Measurements from ENCODE around the gene JAKMIP3. TPM values are rescaled to one million over a fixed set of nuclear protein-coding genes. Genes with fewer than 3 reads are reported as not detected.

Gene JAKMIP3
- polyA plus RNA-seq, 2 donors: 0.09 to 0.12 TPM

DNA sequence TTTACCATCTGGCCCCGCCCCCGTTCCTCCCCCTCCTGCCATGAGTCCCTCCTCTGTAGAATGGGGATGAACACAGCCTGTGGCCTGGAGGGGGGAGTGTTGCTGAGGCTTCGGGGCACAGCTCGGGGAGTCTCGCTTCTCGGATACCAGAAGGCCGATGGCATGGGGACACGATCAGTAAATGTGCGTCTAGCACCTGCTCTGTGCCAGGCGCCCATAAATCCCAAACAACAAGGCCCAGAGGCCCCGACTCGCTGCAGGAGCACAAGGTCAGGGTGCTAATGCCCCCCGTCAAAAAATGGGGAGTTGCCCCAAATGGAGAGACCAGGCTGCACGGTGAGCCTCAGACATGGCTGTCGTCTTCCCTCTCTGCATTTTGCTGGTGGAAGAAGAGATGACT, 40.7 kb downstream of the JAKMIP3 start:
- Histone ChIP-seq H3K27me3 (ENCODE audit: control insufficient read depth in 1 of 2, insufficient read depth in 2 of 2, low read length in 2 of 2) (no peaks in the 10 kb centered on the region), H3K4me1 (ENCODE audit: control insufficient read depth in 2 of 2, insufficient read depth in 2 of 2, low read length in 1 of 2) (no peaks in the 10 kb centered on the region), H3K9me3 (ENCODE audit: control insufficient read depth in 2 of 2, insufficient read depth in 1 of 2, low read depth in 1 of 2, low read length in 1 of 2) (no peaks in the 10 kb centered on the region), H3K4me3 (ENCODE audit: low read depth in 1 of 2, low read length in 2 of 2) (no peak overlapping the region), H3K27ac (ENCODE audit: low read depth in 2 of 2, low read length in 1 of 2) (no peak overlapping the region), H3K36me3 (ENCODE audit: control insufficient read depth in 2 of 2, insufficient read depth in 2 of 2, low read length in 1 of 2) (no peaks in the 10 kb centered on the region)
- 83 to 91% methylated on average over 15 of the region's 15 CpGs for WGBS, 2 donors

DNA sequence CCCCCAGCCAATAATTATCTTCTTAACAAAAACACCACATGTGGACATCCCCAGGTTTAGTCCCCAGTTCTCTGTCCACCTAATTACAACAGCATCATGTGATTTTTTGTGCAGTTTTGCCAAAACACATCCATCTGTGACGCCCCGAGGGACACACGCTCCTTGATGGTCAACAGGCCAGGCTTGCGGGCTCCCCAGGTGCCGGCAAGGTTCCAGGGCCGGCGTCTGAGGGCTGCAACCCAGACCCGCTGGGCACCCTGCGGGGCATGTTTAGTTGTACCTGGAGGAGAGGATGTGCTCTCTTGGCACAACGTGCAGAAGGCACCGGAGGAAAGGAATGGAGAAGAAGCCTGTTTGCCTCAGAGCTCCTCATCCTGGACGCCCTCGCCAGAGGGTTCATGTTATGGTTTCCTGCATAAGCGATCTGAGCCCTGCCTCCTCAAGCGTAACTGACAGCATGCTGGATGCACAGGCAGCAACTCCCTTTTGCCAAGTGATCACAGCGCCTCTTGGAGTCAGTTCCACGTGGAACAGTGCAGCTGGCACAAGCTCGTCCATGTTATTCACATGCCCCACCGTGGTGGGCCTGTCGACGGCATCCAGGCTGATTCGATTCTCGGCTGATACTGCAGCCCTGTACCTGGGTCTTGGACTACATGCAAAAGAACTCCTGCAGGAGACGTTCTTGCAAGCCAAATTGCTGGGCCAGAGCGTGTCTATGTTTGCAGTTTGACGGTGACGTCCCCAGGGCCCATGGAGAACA, 41.6 kb downstream of the JAKMIP3 start:
- H3K27ac ChIP-seq (ENCODE audit: low read depth in 2 of 2, low read length in 1 of 2): no peak overlapping the region
- H3K36me3 ChIP-seq (ENCODE audit: control insufficient read depth in 2 of 2, insufficient read depth in 2 of 2, low read length in 1 of 2): no peaks in the 10 kb centered on the region
- no peak overlapping the region for H3K4me3 ChIP-seq (ENCODE audit: low read depth in 1 of 2, low read length in 2 of 2)
- no peaks in the 10 kb centered on the region for H3K4me1 ChIP-seq (ENCODE audit: control insufficient read depth in 2 of 2, insufficient read depth in 2 of 2, low read length in 1 of 2)
- 85% methylated on average over 27 of the region's 27 CpGs for WGBS, 2 donors
- H3K9me3 ChIP-seq (ENCODE audit: control insufficient read depth in 2 of 2, insufficient read depth in 1 of 2, low read depth in 1 of 2, low read length in 1 of 2): no peaks in the 10 kb centered on the region
- H3K27me3 ChIP-seq (ENCODE audit: control insufficient read depth in 1 of 2, insufficient read depth in 2 of 2, low read length in 2 of 2): no peaks in the 10 kb centered on the region

DNA sequence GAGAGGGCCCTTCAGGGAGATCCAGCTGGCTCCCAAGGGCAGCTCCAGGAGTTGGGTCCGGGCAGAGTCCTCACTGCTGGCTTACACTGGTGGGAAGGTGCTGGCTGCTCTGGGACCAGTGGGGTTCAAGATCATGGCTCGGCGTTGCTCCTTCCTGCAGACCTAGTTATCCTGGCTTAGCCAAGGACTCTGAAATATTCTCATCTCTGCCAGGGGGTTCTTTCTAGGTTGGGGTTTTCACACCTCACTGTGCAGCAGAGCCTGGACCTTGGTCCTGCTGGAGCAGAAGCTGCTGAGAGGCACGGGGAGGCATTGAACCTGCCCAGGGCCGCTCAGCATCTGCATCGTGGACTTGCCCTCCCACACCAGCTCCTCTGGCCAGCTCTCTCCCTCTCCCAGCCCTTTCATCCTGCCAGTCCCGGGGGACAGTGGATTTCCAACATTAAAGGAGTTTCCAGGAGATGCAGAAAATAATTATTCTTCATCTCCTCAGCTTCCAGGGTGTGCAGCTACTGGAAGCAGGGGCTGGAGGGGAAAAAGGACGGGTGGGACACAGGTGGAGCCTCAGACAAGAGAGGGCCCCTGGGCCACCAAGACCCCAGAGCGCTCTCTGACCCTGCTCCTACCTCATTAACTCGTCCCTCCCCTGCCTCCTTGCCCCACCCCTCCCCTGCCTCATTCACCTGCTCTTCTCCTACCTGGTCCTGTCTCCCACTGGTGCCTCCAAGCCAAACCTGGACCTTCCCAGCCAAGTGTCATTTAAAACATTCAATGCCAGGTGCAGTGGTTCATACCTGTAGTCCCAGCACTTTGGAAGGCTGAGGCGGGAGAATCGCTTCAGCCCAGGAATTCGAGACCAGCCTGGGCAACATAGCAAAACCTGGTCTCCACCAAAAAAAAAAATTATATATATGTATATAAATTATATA, 42.5 kb downstream of the JAKMIP3 start:
- no peaks in the 10 kb centered on the region for H3K4me1 ChIP-seq (ENCODE audit: control insufficient read depth in 2 of 2, insufficient read depth in 2 of 2, low read length in 1 of 2)
- no peaks in the 10 kb centered on the region for H3K27me3 ChIP-seq (ENCODE audit: control insufficient read depth in 1 of 2, insufficient read depth in 2 of 2, low read length in 2 of 2)
- H3K9me3 ChIP-seq (ENCODE audit: control insufficient read depth in 2 of 2, insufficient read depth in 1 of 2, low read depth in 1 of 2, low read length in 1 of 2): no peaks in the 10 kb centered on the region
- no peak overlapping the region for H3K4me3 ChIP-seq (ENCODE audit: low read depth in 1 of 2, low read length in 2 of 2)
- H3K36me3 ChIP-seq (ENCODE audit: control insufficient read depth in 2 of 2, insufficient read depth in 2 of 2, low read length in 1 of 2): no peaks in the 10 kb centered on the region
- 82 to 85% methylated on average over 13 of the region's 13 CpGs for WGBS, 2 donors
- no peak overlapping the region for H3K27ac ChIP-seq (ENCODE audit: low read depth in 2 of 2, low read length in 1 of 2)

DNA sequence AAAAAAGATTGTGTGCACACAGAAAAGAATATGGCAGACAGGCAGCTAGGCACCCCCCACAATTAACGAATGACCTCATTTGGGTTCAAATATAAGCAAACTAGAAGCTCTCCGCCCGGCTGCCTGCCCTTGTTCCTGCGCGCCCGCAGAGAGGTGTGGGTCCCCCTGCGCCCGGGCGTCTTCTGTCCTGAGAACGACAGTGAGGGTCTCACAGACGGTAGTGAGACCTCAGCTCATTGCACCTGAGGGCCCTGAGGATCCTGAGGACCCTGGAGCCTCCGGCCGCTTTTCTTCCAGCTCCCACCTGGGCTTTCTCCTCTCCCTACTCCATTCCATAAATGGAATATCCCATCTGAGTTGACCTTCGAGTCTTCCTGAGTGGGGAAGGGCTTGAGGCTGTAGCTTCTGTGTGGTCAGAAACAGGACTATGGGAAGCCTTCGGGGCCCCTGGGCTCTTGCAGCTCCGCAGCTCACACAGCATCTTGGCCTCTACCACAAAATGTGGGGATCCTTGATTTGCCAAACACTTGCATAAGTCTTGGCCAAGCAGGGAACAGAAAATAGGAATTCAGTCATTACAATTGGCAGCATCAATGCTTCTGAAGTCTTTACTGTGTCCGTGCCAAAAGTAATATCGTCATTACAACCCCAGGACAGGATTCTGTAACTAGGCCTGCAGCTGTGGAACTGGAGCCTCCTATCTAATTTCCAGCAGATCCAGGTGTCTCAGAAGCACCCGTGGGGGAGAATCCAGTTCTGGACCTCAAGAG, 43.8 kb downstream of the JAKMIP3 start:
- WGBS, 2 donors: 84 to 85% methylated on average over 19 of the region's 19 CpGs

DNA sequence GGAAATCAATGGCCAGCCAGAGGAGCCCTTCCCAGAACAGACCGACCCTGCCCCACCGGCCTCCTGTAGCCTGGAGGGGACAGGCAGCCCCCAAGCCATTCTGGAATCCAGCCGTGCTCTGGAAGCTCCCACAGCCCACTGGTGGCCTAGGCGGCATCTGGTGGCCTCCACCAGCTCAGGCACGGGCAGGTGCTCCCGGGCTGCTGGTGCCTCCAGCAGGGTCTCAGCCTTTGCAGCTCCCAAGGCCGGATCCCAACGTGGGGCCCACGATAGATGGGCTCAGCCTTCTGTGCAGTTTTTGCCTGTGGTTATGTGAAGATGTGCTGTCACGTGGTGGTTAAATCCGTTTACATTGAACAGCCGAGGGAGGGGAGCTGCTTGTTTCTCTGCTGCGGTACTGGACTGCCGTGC, 44.4 kb downstream of the JAKMIP3 start:
- H3K4me3 ChIP-seq (ENCODE audit: low read depth in 1 of 2, low read length in 2 of 2): no peak overlapping the region
- no peaks in the 10 kb centered on the region for H3K36me3 ChIP-seq (ENCODE audit: control insufficient read depth in 2 of 2, insufficient read depth in 2 of 2, low read length in 1 of 2)
- no peaks in the 10 kb centered on the region for H3K27me3 ChIP-seq (ENCODE audit: control insufficient read depth in 1 of 2, insufficient read depth in 2 of 2, low read length in 2 of 2)
- H3K27ac ChIP-seq (ENCODE audit: low read depth in 2 of 2, low read length in 1 of 2): no peak overlapping the region
- no peaks in the 10 kb centered on the region for H3K9me3 ChIP-seq (ENCODE audit: control insufficient read depth in 2 of 2, insufficient read depth in 1 of 2, low read depth in 1 of 2, low read length in 1 of 2)
- WGBS, 2 donors: 71 to 75% methylated on average over 14 of the region's 14 CpGs
- H3K4me1 ChIP-seq (ENCODE audit: control insufficient read depth in 2 of 2, insufficient read depth in 2 of 2, low read length in 1 of 2): no peaks in the 10 kb centered on the region

More for the DNA sequence above, 43.8 kb downstream of the JAKMIP3 start:
- Histone ChIP-seq H3K4me3 (ENCODE audit: low read depth in 1 of 2, low read length in 2 of 2) (no peak overlapping the region), H3K9me3 (ENCODE audit: control insufficient read depth in 2 of 2, insufficient read depth in 1 of 2, low read depth in 1 of 2, low read length in 1 of 2) (no peaks in the 10 kb centered on the region), H3K27me3 (ENCODE audit: control insufficient read depth in 1 of 2, insufficient read depth in 2 of 2, low read length in 2 of 2) (no peaks in the 10 kb centered on the region), H3K36me3 (ENCODE audit: control insufficient read depth in 2 of 2, insufficient read depth in 2 of 2, low read length in 1 of 2) (no peaks in the 10 kb centered on the region), H3K27ac (ENCODE audit: low read depth in 2 of 2, low read length in 1 of 2) (no peak overlapping the region), H3K4me1 (ENCODE audit: control insufficient read depth in 2 of 2, insufficient read depth in 2 of 2, low read length in 1 of 2) (no peaks in the 10 kb centered on the region)

DNA sequence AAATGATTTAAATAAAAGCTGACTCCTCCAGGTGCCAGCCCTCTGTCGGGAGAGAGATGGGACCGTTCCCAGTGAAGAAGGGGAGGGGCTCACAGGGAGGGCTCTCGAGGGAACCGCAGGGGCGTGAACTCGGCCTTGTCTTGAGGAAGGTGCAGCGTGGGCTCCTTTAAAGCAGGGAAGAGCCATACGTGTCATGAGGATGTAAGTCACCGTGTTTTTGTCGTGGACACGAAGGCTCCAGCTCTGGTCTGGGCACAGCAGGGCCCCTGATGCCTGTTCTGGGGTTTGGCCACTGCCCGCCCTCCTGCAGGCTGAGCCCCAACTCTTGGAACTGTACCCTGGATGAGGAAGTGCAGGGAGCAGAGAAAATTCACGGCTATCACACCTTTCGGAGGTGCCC, 45.0 kb downstream of the JAKMIP3 start:
- no peaks in the 10 kb centered on the region for H3K36me3 ChIP-seq (ENCODE audit: control insufficient read depth in 2 of 2, insufficient read depth in 2 of 2, low read length in 1 of 2)
- H3K27ac ChIP-seq (ENCODE audit: low read depth in 2 of 2, low read length in 1 of 2): no peak overlapping the region
- H3K9me3 ChIP-seq (ENCODE audit: control insufficient read depth in 2 of 2, insufficient read depth in 1 of 2, low read depth in 1 of 2, low read length in 1 of 2): no peaks in the 10 kb centered on the region
- no peak overlapping the region for H3K4me3 ChIP-seq (ENCODE audit: low read depth in 1 of 2, low read length in 2 of 2)
- no peaks in the 10 kb centered on the region for H3K27me3 ChIP-seq (ENCODE audit: control insufficient read depth in 1 of 2, insufficient read depth in 2 of 2, low read length in 2 of 2)
- no peaks in the 10 kb centered on the region for H3K4me1 ChIP-seq (ENCODE audit: control insufficient read depth in 2 of 2, insufficient read depth in 2 of 2, low read length in 1 of 2)
- WGBS, 2 donors: 73 to 78% methylated on average over 14 of the region's 14 CpGs

DNA sequence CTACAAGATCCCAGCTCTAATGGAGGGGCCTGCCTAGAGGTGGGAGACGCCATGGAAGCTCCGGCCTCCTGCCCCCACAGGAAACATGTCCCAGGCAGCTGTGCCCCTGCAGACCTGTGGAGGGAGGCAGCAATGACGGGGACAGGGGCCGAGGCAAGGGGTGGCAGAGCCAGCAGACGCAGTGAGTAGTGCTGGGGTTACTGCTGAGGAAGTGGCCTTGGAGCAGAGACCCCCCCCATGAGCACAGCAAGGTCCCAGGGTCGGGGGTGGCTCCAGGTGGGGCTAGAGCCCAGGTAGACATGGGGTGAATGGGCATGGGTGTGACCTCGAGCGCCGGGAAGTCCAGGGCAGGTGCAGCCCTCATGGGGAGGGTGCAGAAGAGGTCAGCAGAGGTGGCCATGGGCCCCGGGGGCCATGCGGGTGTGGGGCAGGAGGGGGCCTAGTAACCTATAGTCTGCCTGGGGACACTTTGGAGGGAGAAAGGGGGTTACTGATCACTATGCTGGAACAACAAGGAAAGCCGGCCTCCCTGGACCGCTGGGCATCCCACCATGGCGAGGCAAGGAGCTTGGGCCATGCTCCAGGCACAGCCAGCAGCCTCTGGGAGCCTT, 45.5 kb downstream of the JAKMIP3 start:
- 77 to 78% methylated on average over 14 of the region's 14 CpGs for WGBS, 2 donors
- no peaks in the 10 kb centered on the region for H3K9me3 ChIP-seq (ENCODE audit: control insufficient read depth in 2 of 2, insufficient read depth in 1 of 2, low read depth in 1 of 2, low read length in 1 of 2)
- no peak overlapping the region for H3K27ac ChIP-seq (ENCODE audit: low read depth in 2 of 2, low read length in 1 of 2)
- no peaks in the 10 kb centered on the region for H3K36me3 ChIP-seq (ENCODE audit: control insufficient read depth in 2 of 2, insufficient read depth in 2 of 2, low read length in 1 of 2)
- H3K4me3 ChIP-seq (ENCODE audit: low read depth in 1 of 2, low read length in 2 of 2): no peak overlapping the region
- H3K27me3 ChIP-seq (ENCODE audit: control insufficient read depth in 1 of 2, insufficient read depth in 2 of 2, low read length in 2 of 2): no peaks in the 10 kb centered on the region
- H3K4me1 ChIP-seq (ENCODE audit: control insufficient read depth in 2 of 2, insufficient read depth in 2 of 2, low read length in 1 of 2): no peaks in the 10 kb centered on the region

DNA sequence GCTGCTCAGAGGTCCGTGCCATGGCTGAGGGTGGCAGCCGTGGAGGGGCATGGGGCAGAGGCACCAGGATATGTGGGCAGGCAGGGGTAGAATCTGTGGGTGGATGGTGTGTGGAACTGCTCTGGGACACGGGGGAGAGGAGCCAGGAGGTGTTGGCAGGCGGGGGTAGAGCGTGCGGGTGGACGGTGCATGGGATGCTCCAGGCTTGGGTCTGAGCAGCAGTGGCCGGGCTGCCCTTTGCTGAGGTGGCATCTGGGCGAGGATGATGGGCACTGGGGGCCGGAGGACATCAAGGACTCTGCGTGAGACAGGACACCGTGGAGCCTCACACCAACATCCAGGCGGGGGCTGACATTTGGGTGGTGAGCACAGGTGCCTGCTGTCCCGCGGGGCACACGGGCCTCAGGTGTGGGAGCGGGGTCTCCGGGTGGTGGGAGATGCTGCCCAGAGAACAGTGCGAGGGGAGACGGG, 46.2 kb downstream of the JAKMIP3 start:
- H3K4me1 ChIP-seq (ENCODE audit: control insufficient read depth in 2 of 2, insufficient read depth in 2 of 2, low read length in 1 of 2): no peaks in the 10 kb centered on the region
- H3K36me3 ChIP-seq (ENCODE audit: control insufficient read depth in 2 of 2, insufficient read depth in 2 of 2, low read length in 1 of 2): no peaks in the 10 kb centered on the region
- WGBS, 2 donors: 90 to 91% methylated on average over 20 of the region's 20 CpGs
- H3K27ac ChIP-seq (ENCODE audit: low read depth in 2 of 2, low read length in 1 of 2): no peak overlapping the region
- H3K4me3 ChIP-seq (ENCODE audit: low read depth in 1 of 2, low read length in 2 of 2): no peak overlapping the region
- H3K27me3 ChIP-seq (ENCODE audit: control insufficient read depth in 1 of 2, insufficient read depth in 2 of 2, low read length in 2 of 2): no peaks in the 10 kb centered on the region
- no peaks in the 10 kb centered on the region for H3K9me3 ChIP-seq (ENCODE audit: control insufficient read depth in 2 of 2, insufficient read depth in 1 of 2, low read depth in 1 of 2, low read length in 1 of 2)

DNA sequence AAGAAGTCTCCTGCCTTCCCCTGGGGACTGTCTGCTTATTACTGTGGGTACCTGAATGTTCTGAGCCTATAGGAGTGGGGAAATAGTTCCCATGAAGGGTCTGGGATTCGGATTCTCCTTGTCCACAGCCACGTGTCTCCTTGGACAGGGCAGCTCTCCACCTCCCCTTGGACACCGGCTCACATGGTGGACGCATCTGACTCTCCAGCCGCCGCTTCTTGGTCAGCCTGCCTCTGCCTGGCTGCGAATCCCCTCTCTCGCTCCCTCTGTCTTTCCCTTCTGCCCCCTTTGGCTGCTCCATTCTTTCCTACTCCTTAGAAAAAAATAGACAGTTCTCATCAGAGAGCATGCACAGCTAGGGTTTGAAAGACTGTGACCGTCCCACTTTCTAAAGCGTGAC, 46.9 kb downstream of the JAKMIP3 start:
- peaks cover 0 to 2% of the 10 kb centered on the region in 2 donors for H3K36me3 ChIP-seq (ENCODE audit: control insufficient read depth in 2 of 2, insufficient read depth in 2 of 2, low read length in 1 of 2)
- H3K4me1 ChIP-seq (ENCODE audit: control insufficient read depth in 2 of 2, insufficient read depth in 2 of 2, low read length in 1 of 2): no peaks in the 10 kb centered on the region
- no peak overlapping the region for H3K4me3 ChIP-seq (ENCODE audit: low read depth in 1 of 2, low read length in 2 of 2)
- H3K9me3 ChIP-seq (ENCODE audit: control insufficient read depth in 2 of 2, insufficient read depth in 1 of 2, low read depth in 1 of 2, low read length in 1 of 2): no peaks in the 10 kb centered on the region
- no peak overlapping the region for H3K27ac ChIP-seq (ENCODE audit: low read depth in 2 of 2, low read length in 1 of 2)
- no peaks in the 10 kb centered on the region for H3K27me3 ChIP-seq (ENCODE audit: control insufficient read depth in 1 of 2, insufficient read depth in 2 of 2, low read length in 2 of 2)
- 77 to 85% methylated on average over 10 of the region's 10 CpGs for WGBS, 2 donors

All from esophagus (tissue), 2 donors.